ENCODE results near the gene AKR1C1. TPM values are rescaled to one million over a fixed set of nuclear protein-coding genes. Genes with fewer than 3 reads are reported as not detected.
A peak's percentile ranks its signal among the peaks of the same experiment; 100 is the strongest.
"Not testable (repeated sequence)": the region's sequence is repeated elsewhere in the genome, so short reads cannot be mapped to it uniquely, and the experiment has no call there.

Gene AKR1C1
- polyA plus RNA-seq, 6 donors from 2014 or later, result not detected

DNA sequence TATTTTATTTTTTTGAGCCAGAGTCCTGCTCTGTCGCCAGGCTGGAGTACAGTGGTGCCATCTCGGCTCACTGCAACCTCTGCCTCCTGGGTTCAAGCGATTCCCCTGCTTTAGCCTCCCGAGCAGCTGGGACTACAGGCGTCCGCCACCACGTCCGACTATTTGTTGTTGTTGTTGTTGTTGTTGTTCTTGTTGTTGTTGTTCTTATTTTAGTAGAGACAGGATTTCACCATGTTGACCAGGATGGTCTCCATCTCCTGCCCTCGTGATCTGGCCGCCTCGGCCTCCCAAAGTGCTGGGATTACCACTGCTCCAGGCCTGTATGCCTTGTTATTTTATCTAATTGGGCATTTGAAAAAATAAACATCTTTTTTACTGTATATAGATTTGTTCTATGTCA lies 1.7 kb upstream of the AKR1C1 start:
- not testable (repeated sequence) for H3K9me3 Mint-ChIP-seq; H3K4me3 Mint-ChIP-seq; DNase-seq; H3K27me3 Mint-ChIP-seq; ATAC-seq (ENCODE audit: low read depth in 2 of 2); H3K27ac Mint-ChIP-seq; H3K4me1 Mint-ChIP-seq; H3K36me3 Mint-ChIP-seq

DNA sequence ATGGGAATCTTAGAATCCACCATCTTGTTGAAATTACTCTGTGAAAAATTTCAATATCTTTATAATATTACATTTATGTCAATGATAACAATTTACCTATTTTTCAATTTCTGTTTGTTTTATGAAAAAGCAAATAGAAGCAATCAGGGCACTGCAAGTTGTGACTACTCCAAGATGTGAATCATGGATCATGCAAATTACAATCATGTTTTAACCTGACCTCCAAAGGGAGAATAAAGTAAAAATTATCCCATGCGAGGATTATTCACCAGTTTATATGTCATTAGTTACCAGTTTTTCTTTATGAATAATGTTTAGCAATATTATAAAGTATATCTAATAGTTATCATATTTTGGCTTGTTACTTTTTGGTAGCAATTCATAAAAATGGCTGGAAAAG lies 907 bp upstream of the AKR1C1 start:
- H3K4me3 Mint-ChIP-seq; H3K36me3 Mint-ChIP-seq; ATAC-seq (ENCODE audit: low read depth in 2 of 2); H3K4me1 Mint-ChIP-seq; H3K9me3 Mint-ChIP-seq; H3K27ac Mint-ChIP-seq; DNase-seq; H3K27me3 Mint-ChIP-seq: not testable (repeated sequence)

DNA sequence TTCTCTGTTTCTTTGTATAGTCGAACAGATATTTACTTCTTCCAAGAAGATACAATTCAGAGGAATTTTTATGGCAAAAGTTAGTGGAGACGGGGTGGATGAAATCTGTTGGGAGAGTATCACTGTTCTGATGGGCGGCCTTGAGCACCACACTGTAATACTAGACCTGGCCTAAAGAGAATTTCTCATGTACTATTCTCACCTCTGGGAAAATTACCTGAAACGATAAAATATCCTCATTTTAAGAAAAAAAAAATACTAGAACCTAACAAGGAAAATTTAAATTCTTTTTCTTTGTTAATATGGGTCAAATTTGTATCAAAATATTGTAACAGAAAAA lies 570 bp downstream of the AKR1C1 start:
- H3K27ac Mint-ChIP-seq, H3K9me3 Mint-ChIP-seq: not testable (repeated sequence)

DNA sequence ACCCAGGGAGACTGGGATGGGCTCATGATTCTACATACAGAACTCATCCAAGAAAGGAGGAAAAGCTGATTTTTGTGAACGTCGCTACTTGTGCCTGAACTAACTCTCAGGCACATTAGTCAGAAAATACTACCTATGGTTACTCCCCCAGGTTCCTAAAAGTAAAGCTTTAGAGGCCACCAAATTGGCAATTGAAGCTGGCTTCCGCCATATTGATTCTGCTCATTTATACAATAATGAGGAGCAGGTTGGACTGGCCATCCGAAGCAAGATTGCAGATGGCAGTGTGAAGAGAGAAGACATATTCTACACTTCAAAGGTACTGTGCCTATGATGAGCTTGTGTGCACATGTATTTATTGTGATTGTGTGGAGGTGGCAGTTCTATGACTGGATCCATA lies 2.5 kb downstream of the AKR1C1 start:
- not testable (repeated sequence) for H3K4me3 Mint-ChIP-seq; H3K4me1 Mint-ChIP-seq; H3K9me3 Mint-ChIP-seq; DNase-seq; H3K36me3 Mint-ChIP-seq; ATAC-seq (ENCODE audit: low read depth in 2 of 2); H3K27me3 Mint-ChIP-seq; H3K27ac Mint-ChIP-seq

More for the DNA sequence above, 570 bp downstream of the AKR1C1 start:
- not testable (repeated sequence) for H3K36me3 Mint-ChIP-seq; H3K4me3 Mint-ChIP-seq; H3K27me3 Mint-ChIP-seq; ATAC-seq (ENCODE audit: low read depth in 2 of 2); DNase-seq; H3K4me1 Mint-ChIP-seq

DNA sequence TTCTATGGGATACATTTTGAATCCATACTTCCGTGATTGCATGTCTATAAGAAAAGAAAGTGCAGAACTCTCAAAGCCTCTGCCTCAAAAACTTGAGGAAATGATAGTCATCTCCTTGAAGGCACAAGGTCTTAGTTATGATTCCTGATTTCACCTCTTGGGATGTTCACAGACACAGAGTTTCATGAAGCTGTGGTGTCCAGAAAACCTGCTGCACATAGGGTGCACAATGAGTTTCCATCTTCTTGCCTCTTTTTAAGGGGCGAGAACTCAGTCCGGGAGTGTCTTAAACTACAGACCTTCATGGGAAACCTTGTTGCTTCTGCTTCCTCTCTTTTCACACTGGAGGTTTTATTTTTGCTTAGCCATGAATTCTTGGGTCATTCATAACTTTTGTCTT lies 4.0 kb downstream of the AKR1C1 start:
- H3K27me3 Mint-ChIP-seq; H3K4me1 Mint-ChIP-seq; H3K27ac Mint-ChIP-seq; H3K4me3 Mint-ChIP-seq; H3K36me3 Mint-ChIP-seq; DNase-seq; ATAC-seq (ENCODE audit: low read depth in 2 of 2); H3K9me3 Mint-ChIP-seq: not testable (repeated sequence)

DNA sequence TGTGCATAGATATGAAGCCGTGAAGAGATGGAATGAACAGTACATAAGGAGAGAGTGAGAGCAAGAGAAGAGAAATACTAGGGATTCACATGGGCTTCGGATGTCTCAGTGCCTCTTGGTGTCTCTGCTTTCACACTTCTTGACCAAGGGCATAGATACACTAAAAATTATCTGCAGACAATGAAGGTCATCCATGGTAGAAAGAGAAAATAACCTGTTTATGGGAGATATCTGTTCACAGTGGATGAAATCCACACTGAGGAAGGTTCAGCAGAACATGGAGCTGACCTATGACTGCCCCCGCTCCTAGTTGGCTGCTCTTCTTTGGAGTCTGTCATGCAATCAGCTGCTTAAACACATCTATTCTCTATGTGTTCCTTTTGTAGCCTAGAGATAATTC lies 6.1 kb downstream of the AKR1C1 start:
- not testable (repeated sequence) for H3K36me3 Mint-ChIP-seq; ATAC-seq (ENCODE audit: low read depth in 2 of 2); H3K27ac Mint-ChIP-seq; DNase-seq; H3K4me3 Mint-ChIP-seq; H3K9me3 Mint-ChIP-seq; H3K4me1 Mint-ChIP-seq; H3K27me3 Mint-ChIP-seq

DNA sequence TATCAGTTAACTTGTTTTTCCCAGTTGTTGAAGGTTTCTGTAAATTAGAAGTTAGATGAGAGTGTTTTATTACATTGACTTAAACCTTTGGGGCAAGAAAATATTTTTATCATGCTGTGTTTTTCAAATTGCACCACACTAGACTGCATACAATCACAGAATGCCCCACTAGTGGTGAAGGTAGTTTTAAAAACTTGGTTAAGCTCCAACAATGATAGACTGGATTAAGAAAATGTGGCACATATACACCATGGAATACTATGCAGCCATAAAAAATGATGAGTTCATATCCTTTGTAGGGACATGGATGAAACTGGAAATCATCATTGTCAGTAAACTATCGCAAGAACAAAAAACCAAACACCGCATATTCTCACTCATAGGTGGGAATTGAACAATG lies 7.1 kb downstream of the AKR1C1 start:
- H3K4me1 Mint-ChIP-seq; H3K4me3 Mint-ChIP-seq; H3K27ac Mint-ChIP-seq; H3K27me3 Mint-ChIP-seq; H3K9me3 Mint-ChIP-seq; DNase-seq; ATAC-seq (ENCODE audit: low read depth in 2 of 2); H3K36me3 Mint-ChIP-seq: not testable (repeated sequence)

DNA sequence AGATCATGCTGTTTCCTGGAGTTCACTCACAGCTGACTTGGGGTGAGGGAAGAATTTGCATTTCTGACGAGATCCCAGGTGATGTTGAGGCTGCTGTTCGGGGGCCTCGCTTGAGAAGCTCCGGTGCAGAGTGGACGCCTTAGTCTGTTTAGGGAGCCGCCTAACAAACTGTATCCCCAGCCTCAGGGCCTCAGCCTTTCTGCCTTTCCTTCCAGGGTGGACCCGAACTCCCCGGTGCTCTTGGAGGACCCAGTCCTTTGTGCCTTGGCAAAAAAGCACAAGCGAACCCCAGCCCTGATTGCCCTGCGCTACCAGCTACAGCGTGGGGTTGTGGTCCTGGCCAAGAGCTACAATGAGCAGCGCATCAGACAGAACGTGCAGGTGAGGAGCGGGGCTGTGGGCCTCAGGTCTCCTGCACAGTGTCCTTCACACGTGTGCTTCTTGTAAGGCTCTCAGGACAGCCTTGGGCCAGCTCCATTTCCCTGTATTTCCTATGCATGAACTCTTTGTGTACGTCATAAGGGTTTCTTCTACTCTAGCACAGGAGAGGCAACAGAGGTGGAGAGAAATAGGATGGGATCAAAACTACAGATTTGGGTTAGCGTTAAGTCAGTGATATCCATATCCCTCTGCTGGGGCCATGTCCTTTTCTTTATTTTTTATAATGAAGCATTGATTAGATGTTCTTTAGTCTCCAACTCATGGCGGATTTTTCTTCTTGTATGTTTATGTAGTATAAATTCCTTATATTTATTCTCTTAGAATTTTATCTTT lies 9.3 kb downstream of the AKR1C1 start:
- not testable (repeated sequence) for H3K27ac Mint-ChIP-seq; H3K27me3 Mint-ChIP-seq; DNase-seq; ATAC-seq (ENCODE audit: low read depth in 2 of 2); H3K4me1 Mint-ChIP-seq; H3K9me3 Mint-ChIP-seq; H3K4me3 Mint-ChIP-seq; H3K36me3 Mint-ChIP-seq

DNA sequence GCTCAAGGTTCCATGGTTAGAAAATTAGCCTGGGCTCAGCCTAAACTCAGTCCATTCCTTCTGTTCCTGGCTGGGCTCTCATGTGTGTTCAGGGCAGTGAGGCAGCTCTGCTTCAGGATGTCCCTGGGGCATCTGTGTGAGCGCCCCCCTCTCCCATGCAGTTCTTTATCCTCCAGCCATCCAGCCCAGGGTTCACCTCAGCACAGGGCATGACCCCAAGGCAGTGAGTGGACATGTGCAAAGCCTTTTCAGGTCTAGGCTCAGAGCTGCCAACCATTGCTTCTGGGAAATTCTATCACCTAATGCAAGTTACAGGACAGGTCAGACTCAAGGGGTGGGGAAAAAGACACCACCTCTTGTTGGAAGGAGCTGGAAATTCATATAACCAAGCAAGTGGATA lies 10.1 kb downstream of the AKR1C1 start:
- not testable (repeated sequence) for H3K4me1 Mint-ChIP-seq, DNase-seq, H3K27ac Mint-ChIP-seq

DNA sequence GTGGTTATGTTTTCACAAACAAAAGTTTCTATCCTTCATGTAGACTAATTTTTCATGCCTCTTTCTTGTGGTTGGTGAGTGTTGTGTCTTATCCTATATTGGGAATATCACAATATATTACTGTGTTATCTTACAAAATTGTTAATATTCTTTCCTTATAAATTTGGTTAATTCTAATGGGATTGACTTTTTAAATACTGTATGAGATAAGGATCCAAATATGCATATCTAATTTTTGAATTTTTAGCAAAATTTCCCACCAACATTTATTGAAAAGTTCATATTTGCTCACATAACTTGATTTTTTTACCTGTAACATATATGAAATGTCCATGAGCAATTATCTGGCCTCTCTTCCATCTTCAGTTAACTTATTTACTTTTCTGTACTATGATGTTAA lies 11.2 kb downstream of the AKR1C1 start:
- H3K27me3 Mint-ChIP-seq; H3K4me3 Mint-ChIP-seq; H3K27ac Mint-ChIP-seq; H3K4me1 Mint-ChIP-seq; H3K36me3 Mint-ChIP-seq; H3K9me3 Mint-ChIP-seq; ATAC-seq (ENCODE audit: low read depth in 2 of 2); DNase-seq: not testable (repeated sequence)

More for the DNA sequence above, 10.1 kb downstream of the AKR1C1 start:
- not testable (repeated sequence) for H3K4me3 Mint-ChIP-seq; ATAC-seq (ENCODE audit: low read depth in 2 of 2); H3K36me3 Mint-ChIP-seq; H3K27me3 Mint-ChIP-seq; H3K9me3 Mint-ChIP-seq

DNA sequence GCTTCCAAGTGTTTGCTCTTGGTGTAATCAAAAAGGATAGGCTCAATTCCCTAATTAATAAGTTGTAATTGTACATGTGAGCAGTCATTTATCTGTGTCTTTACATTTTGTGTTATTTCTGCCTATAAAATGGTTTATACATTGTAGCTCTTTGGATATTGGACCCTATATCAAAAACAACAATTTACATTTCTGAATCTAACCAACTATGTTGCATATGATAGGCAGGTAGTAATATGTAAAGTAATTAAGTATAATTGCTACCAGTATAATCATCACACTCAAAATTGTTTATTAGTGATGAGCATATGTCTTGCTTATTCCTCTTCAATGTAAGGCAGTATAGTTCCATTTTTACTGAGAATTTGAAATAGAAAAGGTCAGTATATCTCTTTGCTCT lies 13.8 kb downstream of the AKR1C1 start:
- Mint-ChIP-seq H3K27ac (no peak overlapping the region), H3K4me1 (peaks cover 0 to 6% (median 0%) of the 10 kb centered on the region in 3 donors), H3K36me3 (no peaks in the 10 kb centered on the region), H3K27me3 (peaks cover 0 to 9% (median 0%) of the 10 kb centered on the region in 3 donors), H3K4me3 (no peak overlapping the region), H3K9me3 (no peaks in the 10 kb centered on the region)
- ATAC-seq (ENCODE audit: low read depth in 2 of 2) (no peak), DNase-seq (no peak)

DNA sequence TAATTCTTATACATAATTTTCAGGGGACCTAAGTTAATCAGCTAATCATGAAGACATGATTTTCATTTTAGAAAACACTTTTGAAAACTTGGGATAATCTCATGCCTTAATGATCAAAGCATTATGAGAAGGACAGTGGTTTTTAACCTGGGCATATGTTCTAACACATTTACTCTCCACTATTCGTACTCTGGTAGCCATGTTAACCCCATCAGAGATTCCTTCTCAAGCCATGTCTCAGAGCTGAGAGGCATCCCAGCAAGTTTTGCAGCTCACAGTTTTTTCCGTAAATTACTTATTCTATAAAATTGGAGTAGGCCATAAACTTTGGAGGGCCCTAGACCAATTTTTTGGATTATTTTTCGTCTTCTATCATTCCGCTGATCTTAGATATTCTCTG lies 15.7 kb downstream of the AKR1C1 start:
- no peaks in the 10 kb centered on the region for H3K36me3 Mint-ChIP-seq
- ATAC-seq (ENCODE audit: low read depth in 2 of 2) (no peak), DNase-seq (no peak)
- H3K4me3 Mint-ChIP-seq, result no peak overlapping the region
- H3K27ac Mint-ChIP-seq, result no peak overlapping the region
- no peaks in the 10 kb centered on the region for H3K9me3 Mint-ChIP-seq
- peaks cover 0 to 7% (median 0%) of the 10 kb centered on the region in 3 donors for H3K4me1 Mint-ChIP-seq
- H3K27me3 Mint-ChIP-seq, result peaks cover 0 to 11% (median 6%) of the 10 kb centered on the region in 3 donors

DNA sequence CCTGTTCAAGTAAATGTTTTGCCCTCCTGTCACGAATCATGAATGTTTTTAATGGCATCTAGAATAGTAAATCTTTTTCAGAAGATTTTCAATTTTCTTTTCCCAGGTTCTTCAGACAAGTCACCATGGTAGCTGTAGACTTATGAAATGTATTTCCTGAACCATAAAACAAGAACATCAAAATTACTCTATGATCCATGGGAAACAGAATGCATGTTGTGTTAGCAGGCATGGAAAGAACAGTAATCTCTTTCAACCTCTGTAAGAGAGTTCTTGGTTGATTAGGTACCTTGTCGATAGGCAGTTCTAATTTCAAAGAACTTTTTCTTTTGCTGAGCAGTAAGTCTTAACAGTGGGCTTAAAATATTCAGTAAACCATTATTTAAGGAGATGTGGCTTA lies 17.6 kb downstream of the AKR1C1 start:
- H3K27me3 Mint-ChIP-seq, result peaks cover 0 to 11% (median 6%) of the 10 kb centered on the region in 3 donors
- DNase-seq (no peak), ATAC-seq (ENCODE audit: low read depth in 2 of 2) (no peak)
- peaks cover 0 to 7% (median 0%) of the 10 kb centered on the region in 3 donors for H3K4me1 Mint-ChIP-seq
- no peaks in the 10 kb centered on the region for H3K36me3 Mint-ChIP-seq
- H3K27ac Mint-ChIP-seq, result no peak overlapping the region
- no peaks in the 10 kb centered on the region for H3K9me3 Mint-ChIP-seq
- H3K4me3 Mint-ChIP-seq, result no peak overlapping the region

DNA sequence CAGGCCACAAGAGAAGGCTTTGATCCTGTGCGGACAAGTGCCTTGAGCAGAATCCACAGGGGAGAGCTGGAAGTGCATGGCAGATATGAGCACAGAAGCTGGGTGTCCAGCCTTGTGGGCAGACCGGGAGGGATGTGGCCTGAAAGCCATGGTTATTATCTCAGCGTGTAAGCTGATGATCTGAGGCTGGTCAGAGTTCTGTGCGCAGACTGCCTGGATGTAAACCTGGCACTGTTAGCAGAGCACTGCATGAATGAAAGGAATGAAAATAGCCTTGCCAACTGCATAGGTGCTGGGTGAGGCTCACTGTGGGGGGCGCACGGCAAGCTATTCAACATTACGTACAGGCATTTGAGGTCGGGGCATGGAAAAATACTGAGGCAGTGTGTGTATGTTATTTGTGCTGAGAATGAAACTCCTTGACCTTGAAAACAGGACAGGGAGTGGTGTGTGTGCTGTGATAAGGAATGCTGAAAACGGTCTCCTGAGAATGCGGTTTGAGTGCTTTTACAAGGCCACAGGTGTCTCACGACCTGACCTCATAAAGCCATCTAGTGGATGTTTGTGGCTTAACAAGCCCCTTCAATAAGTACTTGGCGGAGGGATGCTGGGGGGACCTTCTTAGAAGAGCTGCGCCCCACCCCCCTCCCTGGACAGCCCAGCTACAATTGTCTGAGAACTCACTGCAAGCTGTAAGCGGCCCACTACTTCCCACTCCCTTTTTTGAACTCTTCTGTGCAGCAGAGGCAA lies 18.7 kb downstream of the AKR1C1 start:
- Mint-ChIP-seq H3K27me3 (peaks cover 0 to 11% (median 6%) of the 10 kb centered on the region in 3 donors), H3K4me3 (peak overlapping the region in 1 of 8 donors; percentile 38), H3K27ac (peak overlapping the region in 1 of 6 donors; percentile 80), H3K36me3 (no peaks in the 10 kb centered on the region), H3K4me1 (peaks cover 0 to 7% (median 0%) of the 10 kb centered on the region in 3 donors), H3K9me3 (no peaks in the 10 kb centered on the region)
- DNase-seq (no peak), ATAC-seq (ENCODE audit: low read depth in 2 of 2) (no peak)
